ENCODE measurements around the gene TFAP2A.

DNA sequence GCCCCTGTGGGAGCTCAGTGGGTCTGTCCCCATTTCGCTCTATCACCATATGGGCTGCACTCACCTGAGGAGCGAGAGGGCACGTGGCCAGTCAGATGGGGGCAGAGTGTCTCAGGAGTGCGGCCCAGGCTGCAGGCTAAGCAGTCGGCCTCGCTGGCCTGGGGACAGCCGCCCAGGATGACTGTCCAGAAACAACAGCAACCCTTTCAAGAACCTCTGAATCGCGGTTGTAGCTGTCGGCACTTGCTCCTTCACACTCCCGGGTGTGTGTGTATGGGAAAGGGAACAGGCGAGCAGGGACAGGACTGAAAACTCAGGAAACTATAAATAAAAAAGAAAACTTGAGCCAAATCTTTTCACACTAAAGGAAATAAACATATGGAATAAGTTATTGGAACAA, 63.1 kb downstream of the TFAP2A start:
- TF ChIP-seq, protein P1, sequence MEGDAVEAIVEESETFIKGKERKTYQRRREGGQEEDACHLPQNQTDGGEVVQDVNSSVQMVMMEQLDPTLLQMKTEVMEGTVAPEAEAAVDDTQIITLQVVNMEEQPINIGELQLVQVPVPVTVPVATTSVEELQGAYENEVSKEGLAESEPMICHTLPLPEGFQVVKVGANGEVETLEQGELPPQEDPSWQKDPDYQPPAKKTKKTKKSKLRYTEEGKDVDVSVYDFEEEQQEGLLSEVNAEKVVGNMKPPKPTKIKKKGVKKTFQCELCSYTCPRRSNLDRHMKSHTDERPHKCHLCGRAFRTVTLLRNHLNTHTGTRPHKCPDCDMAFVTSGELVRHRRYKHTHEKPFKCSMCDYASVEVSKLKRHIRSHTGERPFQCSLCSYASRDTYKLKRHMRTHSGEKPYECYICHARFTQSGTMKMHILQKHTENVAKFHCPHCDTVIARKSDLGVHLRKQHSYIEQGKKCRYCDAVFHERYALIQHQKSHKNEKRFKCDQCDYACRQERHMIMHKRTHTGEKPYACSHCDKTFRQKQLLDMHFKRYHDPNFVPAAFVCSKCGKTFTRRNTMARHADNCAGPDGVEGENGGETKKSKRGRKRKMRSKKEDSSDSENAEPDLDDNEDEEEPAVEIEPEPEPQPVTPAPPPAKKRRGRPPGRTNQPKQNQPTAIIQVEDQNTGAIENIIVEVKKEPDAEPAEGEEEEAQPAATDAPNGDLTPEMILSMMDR (IDR thresholded peaks at IDR 0.05): no peak
- TF ChIP-seq POLR2A (IDR thresholded peaks at IDR 0.05): no peak

All from adrenal gland (tissue), 5 donors.